GM18517 (cell line): ENCODE data around the gene CECR2.

ENCODE experiments used
- ATAC-seq: cut with Tn5 transposase; IDR thresholded peaks from one replicate; pipeline ENCODE4 v1.9.1; 2021; ENCODE audit warnings: mild to moderate bottlenecking, moderate library complexity; ENCODE audit not compliant: unreplicated experiment

CECR2 gene

DNA sequence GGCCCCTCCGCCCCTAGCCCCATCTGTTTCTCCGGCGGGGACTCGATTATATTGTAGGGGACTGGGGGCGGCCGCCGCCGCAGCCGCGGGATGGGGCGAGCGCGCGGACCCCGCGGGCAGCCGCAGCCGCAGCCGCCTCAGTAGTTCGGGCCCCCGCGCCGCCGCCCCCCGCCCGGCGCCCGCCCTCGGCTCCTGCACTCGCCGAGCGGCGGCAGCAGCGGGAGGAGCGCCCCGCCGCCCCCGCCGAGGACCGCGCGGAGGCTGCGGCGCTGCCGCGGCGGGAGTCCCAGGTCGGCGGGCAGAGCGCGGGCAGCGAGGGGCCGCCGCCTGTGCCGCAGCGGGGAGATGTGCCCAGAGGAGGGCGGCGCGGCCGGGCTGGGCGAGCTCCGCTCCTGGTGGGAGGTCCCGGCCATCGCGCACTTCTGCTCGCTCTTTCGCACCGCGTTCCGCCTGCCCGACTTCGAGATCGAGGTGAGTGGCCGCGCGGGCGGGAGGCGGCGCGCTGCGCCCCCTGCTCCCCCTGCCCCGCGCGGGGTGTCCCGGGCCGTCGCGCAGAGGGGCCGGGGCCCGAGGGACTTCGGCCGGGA lies at the start of gene CECR2:
Gene CECR2, plus strand, starts transcription at position 22 of the 587 bp plus-strand sequence. Its CDS starts 324 bp downstream, at position 346.
- no peak for ATAC-seq

DNA sequence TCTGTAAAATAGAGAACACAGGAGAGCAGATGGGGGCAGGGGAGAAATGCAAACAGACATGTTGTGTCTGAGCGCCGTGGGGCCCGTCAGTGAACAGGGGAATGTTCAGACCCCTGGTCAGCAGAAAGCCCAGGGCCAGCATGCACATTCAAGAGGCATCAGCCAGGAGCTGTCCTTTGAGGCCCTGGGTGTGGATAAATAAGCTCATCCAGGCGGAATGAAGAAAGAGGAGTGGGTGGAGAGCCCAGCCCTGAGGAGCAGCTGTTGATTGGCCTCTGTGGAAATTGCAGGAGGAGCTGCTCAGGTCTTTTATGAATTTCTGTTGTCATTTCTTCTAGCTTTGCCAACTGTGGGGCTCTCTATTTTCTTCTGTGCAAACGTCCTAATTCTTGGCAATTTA lies 49.7 kb upstream of the CECR2 start:
- ATAC-seq: no peak

DNA sequence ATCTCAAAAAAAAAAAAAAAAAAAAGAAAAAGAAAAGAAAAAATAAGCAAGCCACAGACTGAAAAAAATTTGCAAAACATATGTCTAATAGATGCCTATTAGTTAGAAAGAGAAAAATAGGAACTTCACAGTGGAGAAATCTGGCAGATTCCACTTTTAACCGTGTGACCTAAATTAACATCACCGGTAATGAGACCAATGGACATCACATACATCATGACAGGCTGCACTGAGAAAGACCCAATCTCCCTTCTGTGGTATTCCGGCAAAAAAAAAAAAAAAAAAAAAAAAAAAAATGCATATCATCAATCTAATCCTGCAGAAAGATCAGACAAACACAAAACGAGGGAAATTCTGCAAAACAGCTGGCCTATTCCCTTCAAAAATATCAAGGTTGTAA lies 46.7 kb upstream of the CECR2 start:
- no peak for ATAC-seq

DNA sequence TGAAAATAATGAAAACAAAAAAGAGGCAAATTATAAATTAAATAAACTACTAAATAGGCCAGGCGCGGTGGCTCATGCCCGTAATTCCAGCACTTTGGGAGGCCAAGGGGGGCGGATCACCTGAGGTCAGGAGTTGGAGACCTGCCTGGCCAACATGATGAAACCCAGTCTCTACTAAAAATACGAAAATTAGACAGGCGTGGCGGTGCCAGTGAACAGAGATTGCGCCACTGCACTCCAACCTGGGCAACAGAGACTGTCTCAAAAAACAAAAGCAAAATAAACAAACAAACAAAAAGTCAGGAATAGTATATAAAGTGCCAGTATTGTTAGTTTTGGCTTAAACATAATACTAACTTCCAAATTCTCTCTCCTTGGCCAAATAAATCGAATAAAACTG lies 37.6 kb upstream of the CECR2 start:
- ATAC-seq: no peak

DNA sequence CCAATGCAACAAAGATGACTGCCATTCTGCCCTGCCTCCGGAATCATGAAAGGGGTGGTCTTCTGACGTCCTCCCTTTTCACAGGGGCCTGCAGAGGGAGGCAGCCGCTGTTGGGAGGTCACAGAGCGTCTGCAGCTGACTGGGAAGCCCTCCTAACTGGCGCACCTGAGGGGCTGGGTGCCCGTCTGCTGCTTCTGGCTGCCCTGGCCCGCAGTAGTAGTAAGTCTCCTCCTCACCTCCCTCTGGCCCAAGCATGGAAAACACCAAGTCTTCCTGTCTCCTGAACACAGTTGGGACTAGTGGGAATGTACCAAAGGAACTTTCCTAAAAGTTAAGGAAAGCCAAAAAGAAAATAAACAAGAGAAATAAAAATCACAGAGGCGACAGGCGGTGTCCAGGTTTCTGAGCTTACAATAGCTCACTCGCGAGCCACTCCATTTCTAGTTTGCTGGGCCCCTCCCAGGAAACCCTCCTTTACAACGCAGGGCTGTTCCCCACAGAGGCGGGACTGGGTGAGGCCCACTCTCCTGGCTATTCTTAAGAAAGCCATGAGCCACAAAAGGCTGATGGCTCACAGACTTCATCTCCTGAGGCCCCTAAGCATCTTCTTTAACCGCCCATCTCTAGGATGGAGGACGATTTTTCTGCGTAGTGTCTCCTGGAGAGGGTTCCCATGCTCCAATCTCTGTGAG lies 37.0 kb upstream of the CECR2 start:
- no peak for ATAC-seq

DNA sequence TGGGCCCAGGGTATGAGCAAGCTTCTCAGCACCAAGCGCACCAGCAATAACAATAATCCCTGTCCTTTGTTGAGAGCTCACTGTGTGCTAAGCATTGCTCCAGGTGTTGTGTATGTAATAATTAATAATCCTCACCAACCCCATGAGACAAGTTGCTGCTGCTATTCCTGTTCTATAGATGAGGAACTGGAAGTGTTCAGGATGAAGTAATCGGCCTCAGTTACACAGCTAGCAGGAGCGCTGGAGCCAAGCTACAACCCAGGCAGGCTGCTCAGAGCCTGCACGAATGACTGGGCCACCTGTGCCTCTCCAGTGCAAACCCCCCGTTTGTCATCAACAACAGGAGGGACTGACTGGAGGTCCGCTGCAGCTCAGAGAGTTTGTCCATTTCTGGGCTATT lies 35.2 kb upstream of the CECR2 start:
- ATAC-seq: no peak

DNA sequence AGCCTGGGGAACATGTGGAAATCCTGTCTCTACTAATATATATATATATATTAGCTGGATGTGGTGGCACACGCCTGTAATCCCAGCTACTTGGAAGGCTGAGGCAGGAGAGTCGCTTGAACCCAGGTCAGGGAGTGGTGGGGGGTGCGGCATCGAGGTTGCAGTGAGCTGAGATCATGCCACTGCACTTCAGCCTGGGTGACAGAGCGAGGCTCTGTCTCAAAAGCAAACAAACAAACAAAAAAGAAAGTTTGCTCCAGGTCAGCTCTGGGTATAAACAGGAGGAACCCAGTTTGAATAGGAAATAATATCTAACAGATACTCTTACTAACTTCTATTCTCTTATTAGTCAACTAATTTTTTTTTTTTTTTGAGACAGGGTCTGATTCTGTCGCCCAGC lies 34.3 kb upstream of the CECR2 start:
- ATAC-seq: no peak

DNA sequence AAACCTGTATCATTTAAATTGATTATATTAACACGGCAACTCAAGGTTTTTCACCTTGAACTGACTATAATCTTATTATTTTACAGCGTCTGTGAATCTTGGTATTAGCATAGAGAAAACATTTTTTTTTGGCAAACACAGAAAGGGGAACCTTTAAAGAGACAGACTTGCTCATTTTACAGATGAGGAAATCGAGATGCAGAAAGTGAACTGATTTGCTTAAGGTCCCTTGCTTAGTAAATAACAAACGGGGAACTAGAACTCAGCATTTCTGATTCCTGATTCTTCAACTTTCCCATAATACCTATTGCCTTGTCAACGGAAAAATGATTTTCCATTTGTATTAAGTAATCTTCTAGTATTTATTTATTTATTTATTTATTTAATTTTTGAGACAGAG lies 33.2 kb upstream of the CECR2 start:
- ATAC-seq: no peak

DNA sequence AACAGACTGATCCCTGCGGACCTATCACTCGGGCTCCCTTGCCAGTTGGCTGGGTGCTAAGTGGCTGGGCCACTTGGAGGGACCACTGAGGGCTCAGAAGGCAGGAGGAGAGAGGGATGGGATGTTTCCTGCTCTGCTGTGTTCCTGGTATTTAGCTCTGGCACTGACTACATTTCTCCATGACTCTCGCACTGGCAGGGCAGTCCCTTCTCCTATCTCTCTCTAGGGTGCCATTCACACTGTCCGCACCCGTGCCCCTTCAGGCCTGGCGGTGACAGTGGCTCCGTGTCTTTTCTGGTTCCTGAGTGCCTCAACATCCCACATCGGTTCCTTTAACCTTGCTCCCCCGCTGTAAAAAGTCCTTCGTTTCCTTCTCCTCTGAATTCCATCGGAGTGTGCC lies 31.6 kb upstream of the CECR2 start:
- no peak for ATAC-seq

DNA sequence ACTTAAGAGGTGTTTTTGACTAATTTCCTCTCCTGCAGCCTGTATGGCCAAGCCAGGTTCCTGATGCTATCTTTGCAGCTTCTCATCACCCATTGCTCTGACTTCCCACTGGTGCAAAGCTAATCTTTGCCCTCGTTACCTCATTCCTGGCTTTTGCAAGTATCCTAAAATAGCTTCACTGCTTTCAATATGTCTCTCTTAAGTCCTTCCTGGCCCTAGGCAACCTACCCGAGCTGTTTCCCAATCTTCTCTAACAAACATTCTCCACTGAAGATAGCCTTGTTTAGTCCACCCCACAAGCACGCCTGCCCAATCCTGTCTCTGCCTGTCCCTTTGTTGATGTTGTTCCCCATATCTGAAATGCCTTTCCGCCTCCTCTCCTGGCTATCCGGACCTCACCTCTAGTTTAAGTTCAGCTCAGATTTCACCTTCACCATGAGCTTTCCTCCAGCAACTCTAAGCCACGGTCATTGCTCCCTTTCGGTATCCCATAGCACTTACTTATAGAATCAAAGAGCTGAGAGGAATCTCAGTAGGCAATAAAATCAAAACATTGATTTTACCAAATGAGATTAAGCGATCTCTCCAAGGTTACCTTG lies 30.1 kb upstream of the CECR2 start:
- no peak for ATAC-seq

DNA sequence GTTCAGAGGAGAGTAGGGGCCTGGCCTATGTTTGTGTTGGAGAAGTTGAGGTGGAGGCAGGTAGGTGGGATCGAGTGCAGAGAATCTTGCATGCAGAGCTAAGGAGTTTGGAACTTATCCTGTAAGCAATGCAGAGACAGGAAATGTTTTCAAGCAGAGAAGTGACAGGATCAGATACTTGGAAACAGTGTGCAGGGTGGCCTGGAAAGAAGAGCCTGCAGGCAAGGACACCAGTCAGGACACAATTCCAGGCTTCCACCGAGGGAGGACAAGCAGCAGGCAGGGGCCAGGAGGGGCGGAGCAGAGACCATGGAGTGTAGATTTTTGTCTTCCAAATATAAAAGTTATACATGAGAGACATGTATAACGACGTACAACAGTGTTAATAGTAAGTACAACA lies 26.9 kb upstream of the CECR2 start:
- ATAC-seq: no peak

DNA sequence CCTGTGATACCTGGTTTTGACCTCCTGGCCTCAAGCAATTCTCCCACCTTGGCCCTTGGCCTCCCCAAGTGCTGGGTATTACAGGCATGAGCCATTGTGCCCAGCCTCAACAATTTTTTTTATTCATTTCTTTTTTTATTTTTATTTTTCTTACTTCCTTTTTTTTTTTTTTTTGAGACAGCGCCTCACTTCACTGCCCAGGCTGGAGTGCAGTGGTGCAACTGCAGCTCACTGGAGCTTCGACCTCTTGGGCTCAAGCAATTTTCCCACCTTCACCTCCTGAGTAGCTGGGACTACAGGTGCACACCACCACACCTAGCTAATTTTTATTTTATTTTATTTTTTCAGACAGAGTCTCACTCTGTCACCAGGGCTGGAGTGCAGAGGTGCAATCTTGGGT lies 25.5 kb upstream of the CECR2 start:
- ATAC-seq: no peak

DNA sequence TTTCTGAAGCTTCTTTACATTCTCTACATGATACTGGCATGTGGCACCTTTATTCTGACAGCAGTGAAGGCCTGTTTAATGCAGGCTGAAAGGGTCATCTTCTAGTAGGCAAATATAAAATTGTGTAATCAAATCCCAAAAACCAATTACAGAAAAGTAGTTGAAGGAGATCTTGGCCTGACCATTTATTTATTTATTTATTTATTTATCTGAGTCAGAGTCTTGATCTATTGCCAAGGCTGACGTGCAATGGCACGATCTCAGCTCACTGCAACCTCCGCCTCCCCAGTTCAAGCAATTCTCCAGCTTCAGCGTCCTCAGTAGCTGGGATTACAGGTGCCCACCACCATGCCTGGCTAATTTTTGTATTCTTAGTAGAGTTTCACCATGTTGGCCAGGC lies 22.7 kb upstream of the CECR2 start:
- no peak for ATAC-seq

DNA sequence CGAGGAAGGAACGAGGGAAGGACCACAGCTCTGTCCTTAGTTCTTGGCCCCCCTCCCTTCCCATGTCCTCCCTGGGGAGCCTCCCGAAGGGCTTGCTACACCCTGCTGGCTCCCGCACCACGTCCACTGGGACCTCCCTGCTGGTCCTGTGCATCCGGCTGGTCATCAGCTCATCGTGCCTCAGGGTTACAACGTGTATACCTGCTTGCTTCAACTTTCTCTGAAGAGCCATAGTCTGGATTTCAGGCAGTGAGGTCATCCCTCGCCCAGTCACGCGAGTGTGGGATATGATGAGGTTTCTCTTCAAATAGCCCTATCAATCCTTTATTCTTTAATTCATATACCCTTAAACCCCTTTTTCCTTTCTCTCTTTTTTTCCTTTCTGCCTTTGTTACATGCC lies 21.5 kb upstream of the CECR2 start:
- ATAC-seq: no peak

DNA sequence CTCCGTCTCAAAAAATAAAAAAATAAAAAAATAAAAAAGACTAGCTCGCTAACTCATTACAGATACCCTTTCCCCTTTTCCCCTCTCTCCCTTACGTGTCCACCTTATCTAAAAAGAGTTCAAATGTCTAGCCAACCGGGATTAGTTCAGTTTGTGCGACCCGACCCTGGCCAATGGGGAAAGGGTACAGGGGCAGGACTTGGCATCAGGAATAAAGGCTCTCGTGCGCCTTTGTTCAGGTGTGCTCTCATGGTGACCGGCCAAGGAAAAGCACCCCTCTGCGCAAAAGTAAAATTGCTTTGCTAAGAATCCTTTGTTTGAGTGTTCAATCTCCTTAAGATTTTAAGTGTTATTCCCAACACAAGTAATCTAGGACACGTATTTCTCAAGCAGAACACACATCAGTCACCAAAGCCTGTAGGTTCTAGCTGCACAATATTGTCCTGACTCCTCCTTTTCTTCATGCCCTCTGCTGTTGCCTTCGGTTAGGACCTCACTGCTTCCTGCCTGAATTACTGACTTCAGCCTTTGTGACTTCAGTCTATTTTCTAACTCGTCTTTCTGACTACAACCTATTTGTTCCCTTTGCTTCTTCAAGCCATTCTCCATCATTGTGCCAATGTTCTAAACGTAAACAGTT lies 20.7 kb upstream of the CECR2 start:
- no peak for ATAC-seq

DNA sequence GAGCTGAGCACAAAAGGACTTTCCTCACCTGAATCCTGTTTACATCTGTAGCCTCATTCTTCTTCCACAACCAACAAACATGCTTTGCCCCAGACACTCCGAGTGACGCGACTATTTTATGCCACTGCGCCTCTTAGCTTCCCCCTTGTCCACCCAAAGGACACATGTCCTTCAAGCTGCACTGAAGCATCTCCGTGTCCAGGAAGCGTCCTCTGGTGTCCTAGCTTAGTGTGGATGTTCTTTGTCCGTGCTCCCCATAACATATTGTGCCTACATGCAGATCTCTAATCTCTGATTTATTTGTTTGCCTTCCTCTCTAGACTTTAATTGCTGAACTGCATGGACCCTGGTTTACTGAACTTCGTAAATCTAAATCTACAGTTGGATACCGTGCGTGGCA lies 20.1 kb upstream of the CECR2 start:
- no peak for ATAC-seq

DNA sequence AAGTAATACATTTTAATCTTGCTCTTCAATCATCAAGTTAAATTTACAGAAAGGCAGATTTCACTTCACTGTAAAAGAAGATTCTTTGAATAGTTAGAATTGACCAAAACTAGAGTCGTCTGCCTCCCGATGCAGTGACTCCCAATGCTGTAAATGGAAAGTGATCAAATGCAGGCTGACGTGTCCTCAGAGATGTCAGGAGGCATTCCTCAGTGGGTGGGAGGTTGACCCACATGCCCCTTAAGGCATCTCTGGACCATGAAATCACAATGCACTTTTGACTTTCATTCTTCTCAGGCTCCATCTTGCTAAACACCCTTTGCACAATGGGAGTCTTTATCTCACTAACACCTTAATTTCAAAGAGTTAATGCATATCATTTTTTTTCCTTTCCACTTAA lies 19.0 kb upstream of the CECR2 start:
- ATAC-seq: no peak

DNA sequence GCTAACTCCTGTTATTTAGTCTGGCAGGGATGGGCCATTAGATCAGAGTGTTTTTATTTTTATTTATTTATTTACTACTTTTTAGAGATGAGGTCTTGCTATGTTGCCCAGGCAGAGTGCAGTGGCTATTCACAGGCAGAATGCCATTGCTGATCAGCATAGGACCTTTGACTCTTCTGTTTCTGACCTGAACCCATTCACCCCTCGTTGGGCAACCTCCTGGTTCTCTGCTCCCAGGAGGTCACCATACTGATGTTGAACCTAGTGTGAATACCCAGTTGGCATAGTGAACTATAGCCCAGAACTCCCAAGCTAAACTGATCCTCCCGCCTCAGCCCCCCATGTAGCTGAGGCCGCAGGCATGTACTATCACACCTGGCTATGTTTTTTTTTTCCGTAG lies 16.5 kb upstream of the CECR2 start:
- no peak for ATAC-seq

DNA sequence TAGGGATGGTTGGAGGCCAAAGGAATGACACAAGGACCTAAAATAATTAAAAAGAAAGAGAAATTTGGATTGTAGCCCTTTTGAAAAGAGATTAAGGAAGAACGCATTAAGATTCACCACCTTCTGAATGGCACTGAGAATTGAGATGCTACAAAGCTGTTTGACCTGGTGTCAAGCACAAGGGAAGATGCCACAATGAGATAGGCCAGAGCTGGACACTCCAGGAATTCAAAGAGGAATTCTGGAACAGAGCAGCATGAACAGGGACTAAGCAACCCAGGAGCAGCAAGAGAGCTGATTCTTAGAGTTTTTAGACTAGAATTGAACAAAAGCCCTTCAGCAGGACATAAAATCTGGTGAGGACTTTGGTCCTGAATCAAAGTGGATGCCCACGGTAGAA lies 11.6 kb upstream of the CECR2 start:
- no peak for ATAC-seq

DNA sequence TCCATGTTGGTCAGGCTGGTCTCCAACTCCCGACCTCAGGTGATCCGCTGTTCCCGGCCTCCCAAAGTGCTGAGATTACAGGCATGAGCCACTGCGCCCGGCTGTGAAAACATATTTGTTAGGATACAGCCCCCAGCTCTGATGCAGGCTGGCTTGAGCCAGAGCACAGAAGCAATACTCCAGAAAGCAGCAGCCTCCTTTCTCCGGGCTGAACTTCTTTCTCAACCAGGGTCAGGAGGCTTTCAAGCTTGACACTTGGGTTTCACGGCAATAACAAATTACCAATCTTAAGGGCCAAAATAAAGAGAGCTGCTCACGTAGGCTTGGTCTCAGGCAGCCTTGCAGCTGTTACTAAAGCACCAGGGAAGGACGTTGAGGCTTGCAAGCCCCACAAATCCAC lies 10.8 kb upstream of the CECR2 start:
- ATAC-seq: no peak

DNA sequence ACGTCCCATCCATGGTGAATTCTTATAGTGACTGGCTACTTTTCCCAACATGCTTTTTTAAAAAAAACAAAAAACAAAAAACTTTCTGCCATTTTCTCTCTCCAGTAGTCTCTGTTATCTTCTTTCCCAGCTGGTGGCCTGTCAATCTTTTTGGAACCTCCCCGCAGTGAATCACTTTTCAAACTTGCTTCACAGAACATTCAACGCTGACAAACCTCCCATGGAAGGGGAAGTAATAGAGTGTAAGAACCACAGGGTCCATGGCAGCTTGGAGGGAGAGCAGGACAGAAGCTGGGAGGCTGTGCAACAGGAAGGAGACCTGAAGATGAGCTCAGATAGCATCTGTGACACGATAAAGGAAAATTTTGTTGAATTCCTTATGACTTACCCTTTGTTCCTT lies 9.8 kb upstream of the CECR2 start:
- ATAC-seq: no peak

DNA sequence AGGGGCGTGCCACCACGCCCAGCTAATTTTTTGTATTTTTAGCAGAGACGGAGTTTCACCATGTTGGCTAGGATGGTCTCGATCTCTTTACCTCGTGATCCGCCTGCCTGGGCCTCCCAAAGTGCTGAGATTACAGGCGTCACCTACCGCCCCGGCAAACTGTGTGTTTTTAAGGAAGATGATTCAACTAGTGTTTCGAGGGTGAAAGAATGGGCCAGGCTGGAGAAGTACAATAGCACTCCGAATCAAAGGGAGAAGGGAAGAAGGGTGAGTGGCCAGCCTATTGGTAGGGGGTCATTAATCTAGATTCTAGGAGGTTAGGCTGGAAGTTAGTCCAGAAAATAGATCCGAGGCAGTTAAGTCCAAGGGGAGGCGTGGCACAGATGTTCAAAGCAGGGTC lies 2.9 kb upstream of the CECR2 start:
- no peak for ATAC-seq
